NCI-H128 (cell line): ENCODE measurements around the gene KLHL40.

Experiments used
- DNase-seq: peaks from one replicate; lab custom pipeline; 2025; ENCODE audit not compliant: unreplicated experiment; lab: John Stamatoyannopoulos, UW

Gene KLHL40

DNA sequence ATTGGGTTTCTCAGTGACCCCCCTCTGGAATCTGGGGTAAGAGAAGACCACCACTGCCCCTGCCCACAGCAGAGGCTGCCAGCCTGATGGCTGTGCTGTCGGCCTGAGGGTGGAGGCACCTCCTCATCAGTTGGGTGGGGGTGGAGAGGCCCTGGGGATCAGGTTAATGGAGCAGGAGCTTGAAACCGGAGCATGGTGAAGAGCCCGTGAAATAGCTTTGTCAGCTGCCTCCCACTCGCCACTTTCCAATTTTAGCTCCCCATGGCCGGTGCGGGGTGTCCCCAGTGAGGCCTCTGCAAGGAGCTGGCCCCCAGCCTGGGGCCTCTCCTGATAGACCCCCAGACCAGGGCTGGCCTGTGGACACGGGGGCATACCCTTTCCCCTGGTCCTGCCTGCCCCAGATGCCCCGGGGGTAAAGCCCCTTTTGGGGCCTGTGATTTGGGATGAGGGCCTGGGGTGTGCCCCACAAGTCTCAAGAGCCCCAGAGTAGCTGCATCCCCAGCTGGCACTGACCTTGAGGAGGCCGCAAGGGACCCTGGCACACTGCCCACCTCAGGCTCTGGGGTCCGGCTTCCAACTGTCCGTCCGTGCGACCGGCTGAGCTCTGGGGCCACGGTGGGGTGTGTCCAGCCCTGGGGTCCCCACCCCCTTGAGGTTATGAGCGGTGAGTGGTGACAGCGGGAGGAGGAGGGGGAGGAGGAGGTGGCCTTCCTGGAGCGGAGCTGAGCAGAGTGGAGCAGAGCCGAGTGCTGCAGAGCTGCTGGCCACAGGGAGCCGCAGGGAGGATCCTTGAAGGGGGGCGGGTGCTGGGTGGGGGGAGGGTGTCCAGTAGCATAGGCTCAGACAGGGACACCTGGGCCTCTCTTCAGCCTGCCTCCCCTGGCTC lies 17.0 kb downstream of the KLHL40 start, which contains the start of gene HHATL:
Gene HHATL, minus strand, starts transcription at position 733 of the 886 bp plus-strand sequence. CDS start 1,972 bp downstream, outside the sequence.
- DNase-seq: no peak

- DNase-seq: no peak
Observed at GRCh38 chr3:42702982-42703694, 17.8 kb downstream of the KLHL40 start.

DNA sequence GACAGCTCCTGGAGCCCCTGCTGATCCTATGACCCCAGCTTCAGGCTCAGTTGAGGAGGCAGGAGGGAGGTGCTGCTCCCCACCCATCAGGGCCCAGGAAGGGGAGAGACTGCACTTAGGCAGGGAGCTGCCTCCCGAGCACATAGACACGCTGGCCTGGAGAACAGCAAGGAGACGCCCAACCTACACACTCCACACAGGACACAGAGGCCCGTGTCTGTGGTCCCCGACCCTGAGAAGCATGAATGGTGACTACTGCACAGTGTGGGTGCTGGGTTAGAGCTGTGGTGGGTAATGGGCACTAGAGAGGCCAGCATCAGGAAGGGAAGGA lies 18.3 kb downstream of the KLHL40 start:
- no peak for DNase-seq

DNA sequence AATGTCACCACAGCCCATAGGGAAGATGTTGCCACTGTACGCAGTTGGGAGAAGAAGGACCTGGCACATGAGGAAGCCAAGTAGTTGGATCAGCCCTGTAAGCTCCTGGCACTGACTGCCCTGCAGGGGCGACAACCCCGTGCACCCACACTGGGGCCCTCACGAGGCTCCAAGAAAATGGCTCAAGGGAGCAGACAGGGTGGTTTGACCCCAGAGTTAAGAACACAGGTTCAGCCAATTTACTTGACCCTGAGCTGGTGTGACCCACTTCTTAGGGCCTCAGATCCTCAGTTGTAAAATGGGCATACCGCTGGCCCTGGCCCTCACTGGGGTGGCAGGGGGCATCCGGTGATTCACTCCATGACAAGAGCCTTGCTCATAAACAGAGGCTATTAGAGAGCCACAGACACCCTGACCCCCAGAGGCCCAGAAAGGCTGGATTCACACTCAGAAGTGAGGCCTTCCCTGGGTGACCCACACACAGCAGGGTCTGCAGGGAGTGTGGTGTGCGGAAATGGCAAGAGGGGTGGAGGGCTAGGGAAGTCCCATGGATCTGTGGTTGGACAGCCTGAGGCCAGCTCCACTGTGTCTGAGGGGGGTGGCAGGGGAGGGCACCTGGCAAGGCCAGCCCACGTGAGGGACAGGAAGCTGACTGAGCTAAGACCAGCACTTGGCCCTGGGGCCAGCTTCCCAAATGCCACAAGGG lies 19.0 kb downstream of the KLHL40 start:
- DNase-seq: no peak

GRCh38 chr3:42705058-42705767 lies 19.9 kb downstream of the KLHL40 start:
- DNase-seq: no peak

DNA sequence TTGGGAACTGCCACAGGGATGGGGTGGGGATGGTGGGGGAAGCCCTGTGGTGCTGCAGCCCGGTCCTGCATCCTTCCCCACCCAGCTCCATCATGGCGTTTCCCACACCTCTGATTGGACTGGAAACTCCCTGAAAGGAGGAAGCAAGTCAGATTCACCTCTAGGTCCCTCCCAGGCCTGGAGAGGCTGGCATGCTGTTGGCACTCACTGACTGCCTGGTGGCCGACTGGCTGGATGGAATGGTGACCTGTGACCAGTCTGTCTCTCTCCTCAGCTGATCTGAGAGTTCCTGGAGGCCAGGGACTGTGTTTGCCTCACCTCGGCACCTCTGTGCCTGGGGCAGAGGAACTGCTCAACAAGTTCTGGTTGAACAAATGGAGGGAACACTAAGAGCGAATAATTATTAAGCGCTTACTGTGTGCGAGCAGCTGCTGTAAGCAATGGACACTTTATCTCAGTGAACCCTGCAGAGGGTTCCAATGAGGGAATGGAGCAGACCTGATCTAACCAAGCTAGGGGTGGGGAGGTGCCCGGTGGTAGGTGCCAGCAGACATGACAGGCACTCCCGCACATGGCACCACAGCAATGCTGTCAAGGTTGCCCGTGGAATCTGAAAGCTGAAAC lies 20.7 kb downstream of the KLHL40 start:
- DNase-seq: no peak

GRCh38 chr3:42706721-42707619 lies 21.6 kb downstream of the KLHL40 start:
- DNase-seq: no peak

- no peak for DNase-seq
Observed at GRCh38 chr3:42707620-42708355, 22.5 kb downstream of the KLHL40 start.

- DNase-seq: no peak
Observed at GRCh38 chr3:42708611-42709151, 23.3 kb downstream of the KLHL40 start.

- DNase-seq: no peak
Observed at GRCh38 chr3:42709621-42710020, 24.3 kb downstream of the KLHL40 start.

DNA sequence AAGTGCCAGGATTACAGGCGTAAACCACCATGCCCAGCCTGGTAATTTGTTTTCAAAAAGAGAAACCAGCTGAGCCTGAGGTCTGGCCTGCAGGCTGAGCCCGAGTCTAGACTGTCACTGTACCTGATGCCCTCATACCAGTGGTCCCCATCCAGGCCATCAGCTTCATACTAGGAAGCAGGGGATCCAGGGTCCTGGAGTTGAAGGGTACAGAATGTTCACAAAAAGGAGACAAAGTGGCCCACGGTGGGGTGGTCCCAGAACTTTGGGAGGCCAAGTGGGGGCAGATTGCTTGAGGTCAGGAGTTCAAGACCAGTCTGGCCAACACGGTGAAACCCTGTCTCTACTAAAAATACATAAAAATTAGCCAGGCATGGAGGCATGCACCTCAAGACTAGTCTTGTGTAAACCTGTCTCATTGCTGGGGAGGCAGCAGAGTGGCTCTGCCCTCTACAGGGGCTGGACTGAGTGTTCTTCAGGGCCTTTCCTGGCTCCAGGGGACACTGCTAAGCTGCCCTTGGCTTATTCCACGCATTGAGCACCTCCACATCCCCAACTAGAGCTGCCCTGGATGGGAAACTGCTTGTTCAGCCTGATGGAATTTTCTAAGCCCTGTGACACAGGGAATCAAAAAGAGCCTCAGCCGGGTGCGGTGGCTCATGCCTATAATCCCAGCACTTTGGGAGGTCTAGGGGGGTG lies 25.1 kb downstream of the KLHL40 start:
- DNase-seq: no peak

DNA sequence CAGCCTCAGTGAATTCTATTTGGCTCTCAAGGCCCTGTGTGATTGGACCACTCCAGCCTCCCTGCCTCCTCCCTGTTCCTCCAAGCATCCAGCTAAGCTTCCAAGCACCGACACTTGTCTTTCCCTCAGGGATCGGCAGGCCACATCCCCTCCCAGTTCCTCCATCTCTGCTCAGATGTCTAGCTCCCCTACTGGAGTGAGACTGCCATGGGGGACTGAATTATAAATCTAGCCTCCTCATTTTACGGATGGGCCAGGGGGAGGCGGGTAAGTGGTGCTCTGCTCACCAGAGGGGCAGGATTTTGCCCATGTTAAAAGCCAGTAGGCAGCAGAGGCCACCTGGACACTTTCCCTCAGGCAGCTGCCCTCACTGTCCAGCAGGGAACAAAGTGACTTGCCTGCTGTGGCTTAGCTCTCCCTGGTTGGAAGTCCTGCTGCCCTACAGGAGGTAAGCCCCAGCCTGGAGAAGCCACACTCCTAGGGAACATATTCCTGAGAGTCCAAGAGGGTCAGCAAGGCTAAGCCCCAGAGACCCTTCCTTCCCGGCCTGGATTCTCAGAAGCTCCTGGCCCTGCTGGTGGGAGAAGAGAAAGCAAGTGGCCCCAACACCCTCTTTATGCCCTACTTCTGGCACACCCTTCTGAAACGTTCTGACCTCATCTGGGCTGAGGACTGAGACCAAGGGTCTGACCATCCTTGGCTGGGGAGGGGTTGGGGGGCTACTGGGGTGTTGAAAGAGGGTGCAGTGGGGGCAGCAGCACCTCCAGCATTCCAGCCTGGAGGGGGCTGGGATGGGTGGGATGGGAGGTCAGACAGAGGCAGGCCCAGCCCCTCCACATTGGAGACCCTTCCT lies 26.4 kb downstream of the KLHL40 start:
- DNase-seq: no peak

GRCh38 chr3:42712344-42712648 lies 27.0 kb downstream of the KLHL40 start:
- DNase-seq: no peak

GRCh38 chr3:42712688-42713372 lies 27.5 kb downstream of the KLHL40 start:
- DNase-seq: no peak

DNA sequence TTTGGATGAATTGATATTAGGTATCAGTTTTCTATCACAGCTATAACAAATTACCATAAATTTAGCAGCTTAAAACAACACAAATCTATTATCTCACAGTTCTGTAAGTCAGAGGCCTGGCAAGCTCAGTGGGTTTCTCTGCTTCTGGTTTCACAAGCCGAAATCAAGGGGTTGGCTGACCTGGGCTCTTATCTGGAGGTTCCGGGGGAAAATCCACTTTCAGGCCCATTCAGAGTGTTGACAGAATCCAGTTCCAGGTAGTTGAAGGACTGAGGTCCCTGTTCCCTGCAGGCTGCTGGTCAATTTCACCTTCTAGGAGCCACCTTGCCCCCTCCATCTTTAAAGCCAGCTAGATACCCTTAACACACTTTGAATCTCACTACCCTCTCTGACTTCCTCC lies 28.4 kb downstream of the KLHL40 start:
- DNase-seq: no peak

DNA sequence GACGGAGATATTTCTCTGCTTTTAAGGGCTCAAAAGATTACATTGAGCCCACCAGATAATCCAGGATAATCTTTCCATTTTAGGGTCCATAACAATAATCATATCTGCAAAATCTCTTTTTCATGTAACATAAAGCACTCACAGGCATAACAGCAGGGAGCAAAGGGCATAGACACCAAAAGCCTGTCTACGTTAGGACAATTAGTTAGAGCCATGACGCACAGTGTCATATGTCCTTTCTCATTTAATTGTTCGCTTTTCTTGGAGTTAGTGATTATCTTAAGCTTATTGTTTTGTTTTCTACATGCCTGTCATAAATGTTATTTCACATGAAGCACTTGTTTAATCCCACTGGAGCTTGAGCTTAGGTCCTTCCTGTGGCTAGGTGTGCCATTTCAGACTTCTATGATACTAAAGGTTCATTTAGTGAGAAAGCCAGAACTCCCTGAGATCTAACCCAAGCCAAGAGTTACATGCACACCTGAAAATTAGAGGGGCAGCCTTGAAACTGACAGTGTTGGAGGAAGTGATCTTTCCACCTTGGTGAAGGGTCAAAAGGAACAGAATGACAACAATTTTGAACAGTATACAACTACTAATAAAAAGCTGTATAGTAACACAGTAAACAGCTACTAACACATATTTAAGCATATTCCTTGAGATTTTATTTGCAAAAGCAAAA lies 29.0 kb downstream of the KLHL40 start:
- no peak for DNase-seq
